Bronchial epithelial cell (primary cell): ENCODE results near the gene MARS1. TPM values are rescaled to one million over a fixed set of nuclear protein-coding genes. Genes with fewer than 3 reads are reported as not detected.
A peak's percentile ranks its signal among the peaks of the same experiment; 100 is the strongest.

ENCODE experiments used
- DNase-seq: peaks from one replicate; pipeline ENCODE4 v3.0.0-alpha.2; 2010; ENCODE audit warnings: low read depth
- FAIRE-seq: peaks from 2 replicates; lab custom pipeline; 2011; peaks lifted over from hg19 to GRCh38; lab: Jason Lieb, UNC
- H3K27me3 ChIP-seq: 2 replicates; pipeline ENCODE4 v1.5.1; 2011; ENCODE audit warnings: low read length; ENCODE audit not compliant: control insufficient read depth, insufficient read depth
- H3K36me3 ChIP-seq: 2 replicates; pipeline ENCODE4 v1.5.1; 2011; ENCODE audit warnings: low read length; ENCODE audit not compliant: control insufficient read depth, insufficient read depth
- H3K4me3 ChIP-seq: 2 replicates; pipeline ENCODE4 v1.5.1; 2011; ENCODE audit warnings: mild to moderate bottlenecking, low read depth, low read length, control low read depth
- total RNA-seq: library from RNA; depleted of rRNA; stranded (reverse); fragments of >200 nt; gene quantifications from 2 replicates; pipeline ENCODE4 v1.2.1, GENCODE V29; 2014
- TF ChIP-seq, protein P1 (sequence below): IDR thresholded peaks from 2 replicates; pipeline ENCODE4 v1.5.1; 2011; ENCODE audit warnings: mild to moderate bottlenecking, moderate library complexity, low read length, control low read depth, inconsistent platforms; ENCODE audit not compliant: insufficient read depth, severe bottlenecking

MARS1 gene
- total RNA-seq, 1 donor from 2014 or later: 374 TPM

DNA sequence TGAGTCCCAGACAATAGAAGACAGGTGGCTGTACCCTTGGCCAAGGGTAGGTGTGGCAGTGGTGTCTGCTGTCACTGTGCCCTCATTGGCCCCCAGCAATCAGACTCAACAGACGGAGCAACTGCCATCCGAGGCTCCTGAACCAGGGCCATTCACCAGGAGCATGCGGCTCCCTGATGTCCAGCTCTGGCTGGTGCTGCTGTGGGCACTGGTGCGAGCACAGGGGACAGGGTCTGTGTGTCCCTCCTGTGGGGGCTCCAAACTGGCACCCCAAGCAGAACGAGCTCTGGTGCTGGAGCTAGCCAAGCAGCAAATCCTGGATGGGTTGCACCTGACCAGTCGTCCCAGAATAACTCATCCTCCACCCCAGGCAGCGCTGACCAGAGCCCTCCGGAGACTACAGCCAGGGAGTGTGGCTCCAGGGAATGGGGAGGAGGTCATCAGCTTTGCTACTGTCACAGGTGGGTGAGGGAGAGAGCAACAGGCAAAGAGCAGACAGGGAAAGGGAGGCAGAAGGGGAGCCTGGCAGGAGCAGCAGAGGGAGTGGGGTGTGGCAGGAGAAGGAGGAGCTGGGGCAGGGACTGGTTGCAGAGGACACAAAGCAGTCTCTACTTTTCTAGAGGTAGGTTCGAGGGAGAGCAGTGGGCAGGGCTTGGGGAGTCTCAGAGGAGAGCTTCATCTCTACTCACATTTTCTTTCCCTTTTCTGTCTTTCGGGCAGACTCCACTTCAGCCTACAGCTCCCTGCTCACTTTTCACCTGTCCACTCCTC is 32.3 kb upstream of the MARS1 start:
- DNase-seq (no peak), FAIRE-seq (no peak)
- no peak overlapping the region for H3K4me3 ChIP-seq
- TF ChIP-seq, protein P1, sequence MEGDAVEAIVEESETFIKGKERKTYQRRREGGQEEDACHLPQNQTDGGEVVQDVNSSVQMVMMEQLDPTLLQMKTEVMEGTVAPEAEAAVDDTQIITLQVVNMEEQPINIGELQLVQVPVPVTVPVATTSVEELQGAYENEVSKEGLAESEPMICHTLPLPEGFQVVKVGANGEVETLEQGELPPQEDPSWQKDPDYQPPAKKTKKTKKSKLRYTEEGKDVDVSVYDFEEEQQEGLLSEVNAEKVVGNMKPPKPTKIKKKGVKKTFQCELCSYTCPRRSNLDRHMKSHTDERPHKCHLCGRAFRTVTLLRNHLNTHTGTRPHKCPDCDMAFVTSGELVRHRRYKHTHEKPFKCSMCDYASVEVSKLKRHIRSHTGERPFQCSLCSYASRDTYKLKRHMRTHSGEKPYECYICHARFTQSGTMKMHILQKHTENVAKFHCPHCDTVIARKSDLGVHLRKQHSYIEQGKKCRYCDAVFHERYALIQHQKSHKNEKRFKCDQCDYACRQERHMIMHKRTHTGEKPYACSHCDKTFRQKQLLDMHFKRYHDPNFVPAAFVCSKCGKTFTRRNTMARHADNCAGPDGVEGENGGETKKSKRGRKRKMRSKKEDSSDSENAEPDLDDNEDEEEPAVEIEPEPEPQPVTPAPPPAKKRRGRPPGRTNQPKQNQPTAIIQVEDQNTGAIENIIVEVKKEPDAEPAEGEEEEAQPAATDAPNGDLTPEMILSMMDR: no peak
- no peaks in the 10 kb centered on the region for H3K36me3 ChIP-seq
- H3K27me3 ChIP-seq: no peaks in the 10 kb centered on the region

DNA sequence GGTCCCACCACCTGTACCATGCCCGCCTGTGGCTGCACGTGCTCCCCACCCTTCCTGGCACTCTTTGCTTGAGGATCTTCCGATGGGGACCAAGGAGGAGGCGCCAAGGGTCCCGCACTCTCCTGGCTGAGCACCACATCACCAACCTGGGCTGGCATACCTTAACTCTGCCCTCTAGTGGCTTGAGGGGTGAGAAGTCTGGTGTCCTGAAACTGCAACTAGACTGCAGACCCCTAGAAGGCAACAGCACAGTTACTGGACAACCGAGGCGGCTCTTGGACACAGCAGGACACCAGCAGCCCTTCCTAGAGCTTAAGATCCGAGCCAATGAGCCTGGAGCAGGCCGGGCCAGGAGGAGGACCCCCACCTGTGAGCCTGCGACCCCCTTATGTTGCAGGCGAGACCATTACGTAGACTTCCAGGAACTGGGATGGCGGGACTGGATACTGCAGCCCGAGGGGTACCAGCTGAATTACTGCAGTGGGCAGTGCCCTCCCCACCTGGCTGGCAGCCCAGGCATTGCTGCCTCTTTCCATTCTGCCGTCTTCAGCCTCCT is 31.6 kb upstream of the MARS1 start:
- Histone ChIP-seq H3K27me3 (peaks cover 5% of the 10 kb centered on the region), H3K4me3 (no peak overlapping the region), H3K36me3 (no peaks in the 10 kb centered on the region)
- DNase-seq (peak; percentile 41), FAIRE-seq (no peak)
- TF ChIP-seq, protein P1: peak; percentile 87

DNA sequence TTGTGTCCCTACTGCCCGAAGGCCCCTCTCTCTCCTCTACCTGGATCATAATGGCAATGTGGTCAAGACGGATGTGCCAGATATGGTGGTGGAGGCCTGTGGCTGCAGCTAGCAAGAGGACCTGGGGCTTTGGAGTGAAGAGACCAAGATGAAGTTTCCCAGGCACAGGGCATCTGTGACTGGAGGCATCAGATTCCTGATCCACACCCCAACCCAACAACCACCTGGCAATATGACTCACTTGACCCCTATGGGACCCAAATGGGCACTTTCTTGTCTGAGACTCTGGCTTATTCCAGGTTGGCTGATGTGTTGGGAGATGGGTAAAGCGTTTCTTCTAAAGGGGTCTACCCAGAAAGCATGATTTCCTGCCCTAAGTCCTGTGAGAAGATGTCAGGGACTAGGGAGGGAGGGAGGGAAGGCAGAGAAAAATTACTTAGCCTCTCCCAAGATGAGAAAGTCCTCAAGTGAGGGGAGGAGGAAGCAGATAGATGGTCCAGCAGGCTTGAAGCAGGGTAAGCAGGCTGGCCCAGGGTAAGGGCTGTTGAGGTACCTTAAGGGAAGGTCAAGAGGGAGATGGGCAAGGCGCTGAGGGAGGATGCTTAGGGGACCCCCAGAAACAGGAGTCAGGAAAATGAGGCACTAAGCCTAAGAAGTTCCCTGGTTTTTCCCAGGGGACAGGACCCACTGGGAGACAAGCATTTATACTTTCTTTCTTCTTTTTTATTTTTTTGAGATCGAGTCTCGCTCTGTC is 31.0 kb upstream of the MARS1 start:
- TF ChIP-seq, protein P1: no peak
- no peak for FAIRE-seq
- Histone ChIP-seq H3K4me3 (no peak overlapping the region), H3K27me3 (peaks cover 5% of the 10 kb centered on the region), H3K36me3 (no peaks in the 10 kb centered on the region)
- no peak for DNase-seq

DNA sequence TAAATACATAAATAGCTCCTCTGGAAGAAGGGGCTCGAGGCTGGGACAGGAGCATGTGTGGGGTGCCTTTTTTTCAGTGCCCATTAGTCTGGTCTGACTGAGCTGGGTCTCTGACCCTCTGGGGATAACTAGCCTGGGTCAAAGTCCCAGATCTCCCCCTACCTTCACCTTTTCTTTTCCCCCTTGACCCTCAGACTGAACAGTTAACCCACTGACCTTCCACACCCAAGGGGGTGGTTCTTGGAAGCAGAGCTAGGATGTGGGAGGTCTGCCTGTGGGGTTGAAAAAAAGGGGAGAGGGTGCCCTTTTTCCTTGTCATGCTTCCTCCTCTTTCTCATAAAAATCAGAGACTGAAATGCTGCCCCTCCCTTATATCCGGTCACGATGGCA is 29.2 kb upstream of the MARS1 start:
- no peak for FAIRE-seq

DNA sequence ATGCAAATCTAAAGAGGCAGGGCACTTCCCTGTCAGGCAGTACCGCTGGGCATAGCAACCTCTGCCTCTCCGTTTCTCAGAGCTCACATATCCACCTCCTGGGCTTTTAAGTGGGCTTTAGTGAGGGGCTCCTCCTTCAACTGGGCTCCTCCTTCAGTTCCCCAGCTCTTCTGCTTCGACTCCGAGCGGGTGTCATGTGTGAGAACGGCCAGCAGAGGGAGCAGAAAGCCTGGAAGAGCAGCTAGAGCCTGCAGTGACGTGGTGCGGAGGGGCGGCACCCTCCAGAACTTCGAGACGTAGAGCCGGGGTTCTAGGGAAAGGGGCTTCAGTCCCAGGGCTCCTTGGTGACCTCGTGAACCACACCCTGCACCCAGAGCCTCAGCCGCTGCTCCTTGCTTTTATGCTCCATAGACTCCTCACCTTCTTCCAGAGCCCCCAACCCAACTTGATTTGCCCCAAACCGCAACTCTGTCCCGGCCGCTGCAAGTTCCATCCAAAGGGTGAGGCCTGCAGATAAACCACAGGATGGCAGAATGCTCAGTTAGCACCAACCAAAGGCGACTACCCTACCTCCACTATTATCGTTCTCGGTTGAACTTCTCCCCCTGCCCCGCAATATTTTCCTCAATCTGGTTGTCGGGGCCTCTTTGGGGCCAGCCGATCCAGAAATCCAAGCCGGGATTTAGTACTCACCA is 28.7 kb upstream of the MARS1 start:
- no peak for FAIRE-seq
- DNase-seq: peak; percentile 87
- TF ChIP-seq, protein P1: peak; percentile 94
- Histone ChIP-seq H3K4me3 (peak overlapping the region; percentile 66), H3K36me3 (no peaks in the 10 kb centered on the region), H3K27me3 (peaks cover 5% of the 10 kb centered on the region)

More for the DNA sequence above, 29.2 kb upstream of the MARS1 start:
- DNase-seq: no peak
- H3K4me3 ChIP-seq: peak overlapping the region; percentile 66
- peaks cover 5% of the 10 kb centered on the region for H3K27me3 ChIP-seq
- TF ChIP-seq, protein P1: no peak
- no peaks in the 10 kb centered on the region for H3K36me3 ChIP-seq
